ENCODE data around the gene SLC35B2. TPM values are rescaled to one million over a fixed set of nuclear protein-coding genes. Genes with fewer than 3 reads are reported as not detected.
"Not testable (repeated sequence)": the region's sequence is repeated elsewhere in the genome, so short reads cannot be mapped to it uniquely, and the experiment has no call there.

Gene SLC35B2
- total RNA-seq, 2 donors from 2014 or later, result 44.5 to 59.9 TPM

DNA sequence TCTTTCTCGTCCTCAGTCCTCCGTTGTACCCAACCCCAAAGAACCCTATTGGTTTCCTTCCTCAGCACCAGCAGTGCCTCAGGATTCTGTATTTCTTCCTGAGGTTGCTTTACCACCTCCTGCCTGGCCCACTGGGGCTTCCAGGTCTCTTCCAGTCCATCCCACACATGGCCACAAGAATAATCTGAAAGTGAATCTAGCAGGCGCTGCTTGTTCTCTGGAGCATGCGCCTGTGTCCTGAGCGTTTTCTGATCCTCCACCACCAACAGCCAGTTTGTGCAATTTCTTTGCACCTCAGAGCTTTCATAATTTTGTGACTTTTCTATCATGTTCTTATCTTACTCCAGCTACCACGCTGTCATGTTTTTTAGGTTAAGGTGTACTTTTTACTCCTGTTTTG is 22.1 kb downstream of the SLC35B2 start:
- H3K4me1 ChIP-seq (replicated peaks), result peaks cover 15% of the 10 kb centered on the region
- peak overlapping the region; percentile 69 to 80 for H3K27ac ChIP-seq
- intact Hi-C loops (cut with DNase I), result no loop called here

GRCh38 chr6:44234101-44235025 is 23.0 kb downstream of the SLC35B2 start:
- TF ChIP-seq, protein P1, sequence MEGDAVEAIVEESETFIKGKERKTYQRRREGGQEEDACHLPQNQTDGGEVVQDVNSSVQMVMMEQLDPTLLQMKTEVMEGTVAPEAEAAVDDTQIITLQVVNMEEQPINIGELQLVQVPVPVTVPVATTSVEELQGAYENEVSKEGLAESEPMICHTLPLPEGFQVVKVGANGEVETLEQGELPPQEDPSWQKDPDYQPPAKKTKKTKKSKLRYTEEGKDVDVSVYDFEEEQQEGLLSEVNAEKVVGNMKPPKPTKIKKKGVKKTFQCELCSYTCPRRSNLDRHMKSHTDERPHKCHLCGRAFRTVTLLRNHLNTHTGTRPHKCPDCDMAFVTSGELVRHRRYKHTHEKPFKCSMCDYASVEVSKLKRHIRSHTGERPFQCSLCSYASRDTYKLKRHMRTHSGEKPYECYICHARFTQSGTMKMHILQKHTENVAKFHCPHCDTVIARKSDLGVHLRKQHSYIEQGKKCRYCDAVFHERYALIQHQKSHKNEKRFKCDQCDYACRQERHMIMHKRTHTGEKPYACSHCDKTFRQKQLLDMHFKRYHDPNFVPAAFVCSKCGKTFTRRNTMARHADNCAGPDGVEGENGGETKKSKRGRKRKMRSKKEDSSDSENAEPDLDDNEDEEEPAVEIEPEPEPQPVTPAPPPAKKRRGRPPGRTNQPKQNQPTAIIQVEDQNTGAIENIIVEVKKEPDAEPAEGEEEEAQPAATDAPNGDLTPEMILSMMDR (IDR thresholded peaks at IDR 0.05), result peak; percentile 41 to 90 (median 64)
- TF ChIP-seq POLR2A (IDR thresholded peaks at IDR 0.05) (no peak), POLR2AphosphoS5 (IDR thresholded peaks at IDR 0.05) (peak; percentile 61)
- intact Hi-C loops (cut with DNase I), result loop anchor here (1.0 to 5.0 kb wide), 2 partner anchors 61 to 137 kb away; no protein-coding TSS in a partner anchor
- Histone ChIP-seq H3K4me3 (no peak overlapping the region), H3K36me3 (no peaks in the 10 kb centered on the region), H3K27ac (peak overlapping the region; percentile 69 to 80), H3K27me3 (replicated peaks; ENCODE audit: insufficient read depth) (no peaks in the 10 kb centered on the region), H3K4me1 (replicated peaks) (peaks cover 15% of the 10 kb centered on the region), H3K9me3 (no peaks in the 10 kb centered on the region)
- DNase-seq (ENCODE audit: low spot score), result peak; percentile 63
- WGBS, result 9% methylated on average over 5 of the region's 5 CpGs

More for the DNA sequence above, 22.1 kb downstream of the SLC35B2 start:
- no peaks in the 10 kb centered on the region for H3K36me3 ChIP-seq
- no peaks in the 10 kb centered on the region for H3K27me3 ChIP-seq (replicated peaks; ENCODE audit: insufficient read depth)
- WGBS, result 61% methylated on average over 6 of the region's 6 CpGs
- H3K4me3 ChIP-seq, result no peak overlapping the region
- no peaks in the 10 kb centered on the region for H3K9me3 ChIP-seq
- TF ChIP-seq POLR2AphosphoS5 (IDR thresholded peaks at IDR 0.05), result no peak
- no peak for TF ChIP-seq POLR2A (IDR thresholded peaks at IDR 0.05)
- TF ChIP-seq, protein P1 (IDR thresholded peaks at IDR 0.05), result no peak
- DNase-seq (ENCODE audit: low spot score), result no peak

GRCh38 chr6:44233567-44234100 is 23.7 kb downstream of the SLC35B2 start:
- Histone ChIP-seq H3K4me3 (no peak overlapping the region), H3K27ac (peak overlapping the region; percentile 69 to 80), H3K27me3 (replicated peaks; ENCODE audit: insufficient read depth) (no peaks in the 10 kb centered on the region), H3K4me1 (replicated peaks) (peaks cover 15% of the 10 kb centered on the region), H3K36me3 (no peaks in the 10 kb centered on the region), H3K9me3 (no peaks in the 10 kb centered on the region)
- TF ChIP-seq, protein P1 (IDR thresholded peaks at IDR 0.05), result no peak
- no peak for TF ChIP-seq POLR2A (IDR thresholded peaks at IDR 0.05)
- no peak for TF ChIP-seq POLR2AphosphoS5 (IDR thresholded peaks at IDR 0.05)
- intact Hi-C loops (cut with DNase I), result loop anchor here (1.0 to 5.0 kb wide), 2 partner anchors 60 to 136 kb away; no protein-coding TSS in a partner anchor
- no peak for DNase-seq (ENCODE audit: low spot score)
- WGBS, result 35% methylated on average over 14 of the region's 14 CpGs

GRCh38 chr6:44232676-44233566 is 24.4 kb downstream of the SLC35B2 start:
- no peak for DNase-seq (ENCODE audit: low spot score)
- intact Hi-C loops (cut with DNase I), result loop anchor here (5.0 kb wide), 1 partner anchor 136 kb away; no protein-coding TSS in a partner anchor

DNA sequence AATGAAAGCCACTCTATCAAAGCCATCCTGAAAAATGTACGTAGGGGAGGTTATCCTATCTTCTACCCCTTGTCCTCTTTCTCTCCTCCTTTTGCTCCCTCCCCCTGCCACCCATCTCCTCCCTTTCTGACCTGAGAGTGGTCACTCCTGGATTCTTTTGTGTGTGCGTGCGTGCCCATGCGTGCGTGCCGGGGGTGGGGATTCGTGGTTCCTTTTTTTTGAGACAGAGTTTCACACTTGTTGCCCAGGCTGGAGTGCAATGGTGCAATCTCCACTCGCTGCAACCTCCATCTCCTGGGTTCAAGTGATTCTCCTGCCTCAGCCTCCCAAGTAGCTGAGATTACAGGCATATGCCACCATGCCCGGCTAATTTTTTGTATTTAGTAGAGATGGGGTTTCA is 25.9 kb downstream of the SLC35B2 start:
- DNase-seq (ENCODE audit: low spot score); H3K9me3 ChIP-seq; H3K27ac ChIP-seq; H3K36me3 ChIP-seq; H3K27me3 ChIP-seq (replicated peaks; ENCODE audit: insufficient read depth); H3K4me3 ChIP-seq: not testable (repeated sequence)
- WGBS, result 90% methylated on average over 9 of the region's 9 CpGs
- intact Hi-C loops (cut with DNase I), result loop anchor here (5.0 kb wide), 1 partner anchor 134 kb away; no protein-coding TSS in a partner anchor
- peaks cover 10% of the 10 kb centered on the region for H3K4me1 ChIP-seq (replicated peaks)

More at GRCh38 chr6:44232676-44233566, 24.4 kb downstream of the SLC35B2 start:
- TF ChIP-seq POLR2AphosphoS5 (IDR thresholded peaks at IDR 0.05) (no peak), POLR2A (IDR thresholded peaks at IDR 0.05) (no peak)
- TF ChIP-seq, protein P1 (IDR thresholded peaks at IDR 0.05), result no peak
- H3K9me3 ChIP-seq, result no peaks in the 10 kb centered on the region
- H3K36me3 ChIP-seq, result no peaks in the 10 kb centered on the region
- 86% methylated on average over 16 of the region's 16 CpGs for WGBS
- H3K4me1 ChIP-seq (replicated peaks), result peaks cover 15% of the 10 kb centered on the region
- no peaks in the 10 kb centered on the region for H3K27me3 ChIP-seq (replicated peaks; ENCODE audit: insufficient read depth)
- peak overlapping the region; percentile 69 to 80 for H3K27ac ChIP-seq
- H3K4me3 ChIP-seq, result no peak overlapping the region
